GM12865 (cell line): Measurements from ENCODE around the gene TMTC2.
"Not testable (repeated sequence)": the region's sequence is repeated elsewhere in the genome, so short reads cannot be mapped to it uniquely, and the experiment has no call there.

Source experiments
- DNase-seq: peaks from one replicate; pipeline ENCODE4 v3.0.0; 2010; ENCODE audit warnings: low read depth
- H3K4me3 ChIP-seq: 2 replicates; pipeline ENCODE4 v1.5.1; 2011; ENCODE audit warnings: mild to moderate bottlenecking, low read depth, low read length, control low read depth
- CTCF ChIP-seq: IDR thresholded peaks from 2 replicates; pipeline ENCODE4 v1.5.1; 2011; ENCODE audit warnings: low read length, control low read depth, low read depth, inconsistent platforms; ENCODE audit not compliant: insufficient read depth; ENCODE audit errors: missing control alignments

The TMTC2 gene

GRCh38 chr12:83114966-83115365, 428.3 kb downstream of the TMTC2 start:
- no peak overlapping the region for H3K4me3 ChIP-seq
- no peak for TF ChIP-seq CTCF
- no peak for DNase-seq

GRCh38 chr12:83117926-83118325, 431.2 kb downstream of the TMTC2 start:
- DNase-seq, H3K4me3 ChIP-seq: not testable (repeated sequence)

- DNase-seq = no peak
- TF ChIP-seq CTCF = no peak
- H3K4me3 ChIP-seq = no peak overlapping the region
These were observed 435.4 kb downstream of the TMTC2 start for GRCh38 chr12:83121897-83122622.

- TF ChIP-seq CTCF = no peak
- no peak overlapping the region for H3K4me3 ChIP-seq
- no peak for DNase-seq
These were observed 435.9 kb downstream of the TMTC2 start for GRCh38 chr12:83122623-83122934.

GRCh38 chr12:83123039-83123438, 436.3 kb downstream of the TMTC2 start:
- no peak for DNase-seq
- H3K4me3 ChIP-seq = no peak overlapping the region
- no peak for TF ChIP-seq CTCF

GRCh38 chr12:83128540-83128939, 441.8 kb downstream of the TMTC2 start:
- TF ChIP-seq CTCF = no peak
- no peak for DNase-seq

GRCh38 chr12:83130178-83130577, 443.5 kb downstream of the TMTC2 start:
- DNase-seq = no peak

More at GRCh38 chr12:83128540-83128939, 441.8 kb downstream of the TMTC2 start:
- H3K4me3 ChIP-seq = no peak overlapping the region

More at GRCh38 chr12:83130178-83130577, 443.5 kb downstream of the TMTC2 start:
- TF ChIP-seq CTCF = no peak
- no peak overlapping the region for H3K4me3 ChIP-seq
